ENCODE measurements around the gene BRME1. TPM values are rescaled to one million over a fixed set of nuclear protein-coding genes. Genes with fewer than 3 reads are reported as not detected.

Gene BRME1
- total RNA-seq = 0.43 and 0.44 TPM in 2 replicates

GRCh38 chr19:13905634-13906520 is at the start of gene BRME1, which contains the start of gene CC2D1A:
TSS of gene BRME1 (minus strand) at chr19:13906117. CDS start at chr19:13904892, 1,225 bp downstream.
TSS of gene CC2D1A (plus strand) at chr19:13906201. CDS start at chr19:13906442, 241 bp downstream.

DNA sequence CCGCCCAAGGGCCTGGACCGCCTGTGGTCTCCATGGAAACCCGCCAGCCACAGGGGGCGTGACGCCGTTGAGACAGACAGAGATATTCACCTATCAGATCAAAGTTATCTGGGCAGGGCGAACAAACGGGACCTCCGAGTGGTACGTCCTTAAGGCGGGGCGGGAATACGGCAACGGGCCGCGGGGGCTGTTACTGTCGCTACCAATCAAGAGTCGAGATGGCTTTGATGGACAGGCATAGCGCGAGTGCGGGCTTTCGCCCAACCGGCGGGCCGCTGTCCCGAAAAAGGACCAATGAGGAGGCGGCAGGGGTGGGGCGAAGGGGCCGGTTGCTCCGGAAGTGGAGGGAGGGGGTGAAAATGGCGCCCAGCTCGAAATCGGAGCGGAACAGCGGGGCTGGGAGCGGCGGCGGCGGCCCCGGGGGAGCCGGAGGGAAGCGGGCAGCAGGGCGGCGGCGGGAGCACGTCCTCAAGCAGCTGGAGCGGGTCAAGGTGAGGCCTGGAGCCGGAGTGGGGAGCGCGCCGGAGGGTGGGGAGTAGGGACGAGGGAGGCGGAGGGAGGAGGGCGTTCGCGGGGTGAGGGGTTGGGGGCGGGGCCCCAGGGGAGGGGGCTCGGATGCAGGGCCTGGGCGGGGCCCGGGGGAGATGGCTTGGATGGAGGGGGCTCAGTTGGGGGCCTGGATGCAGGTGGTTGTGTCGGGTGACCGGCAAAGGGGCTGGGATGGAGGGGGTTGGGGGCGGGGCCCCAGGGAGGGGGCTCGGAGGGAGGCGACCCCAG is 46.4 kb upstream of the BRME1 start, which contains the start of gene DCAF15:
Gene DCAF15 (plus strand): TSS at position 356 of the 777 bp plus-strand sequence. CDS start 4 bp downstream, at position 360.

DNA sequence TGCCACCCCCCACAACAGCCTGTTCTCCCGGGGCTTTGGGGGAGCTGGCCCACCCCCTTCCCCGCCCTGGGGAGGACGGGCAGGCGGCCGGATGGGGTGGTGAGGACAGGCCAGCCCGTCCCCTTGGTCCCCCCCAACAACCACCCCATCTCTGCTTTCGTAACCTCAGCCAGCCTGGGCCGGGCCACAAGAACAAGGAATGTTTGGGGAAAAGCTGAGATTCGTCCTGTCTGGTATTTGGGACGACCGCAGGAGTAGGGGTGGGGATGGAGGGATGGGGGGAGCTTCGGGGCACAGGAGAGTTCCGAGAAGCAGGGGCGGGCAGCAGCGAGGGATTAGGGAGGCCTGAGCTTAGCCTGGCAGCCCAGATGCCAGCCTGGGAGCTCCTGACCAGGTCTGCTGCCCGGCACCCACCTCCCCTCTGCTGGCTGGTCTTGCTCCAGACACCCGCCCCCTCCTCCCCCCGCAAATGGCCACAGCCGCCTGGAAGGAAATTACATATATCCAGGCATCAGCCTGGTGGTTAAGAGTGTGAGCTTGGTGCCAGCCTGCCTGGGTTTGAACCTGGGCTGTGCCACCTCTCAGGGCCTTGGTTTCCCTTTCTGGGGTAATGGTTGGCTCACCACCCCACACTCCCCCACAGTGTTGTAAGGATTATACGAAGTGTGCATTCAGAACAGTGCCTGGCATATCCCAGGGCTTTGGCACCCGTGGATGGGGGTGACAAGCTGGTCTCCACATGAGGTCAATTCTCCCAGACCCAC is 32.6 kb upstream of the BRME1 start, which contains the start of gene PODNL1:
Gene PODNL1 (minus strand): TSS at position 117 of the 764 bp plus-strand sequence. CDS start 236 bp downstream, outside the sequence.

DNA sequence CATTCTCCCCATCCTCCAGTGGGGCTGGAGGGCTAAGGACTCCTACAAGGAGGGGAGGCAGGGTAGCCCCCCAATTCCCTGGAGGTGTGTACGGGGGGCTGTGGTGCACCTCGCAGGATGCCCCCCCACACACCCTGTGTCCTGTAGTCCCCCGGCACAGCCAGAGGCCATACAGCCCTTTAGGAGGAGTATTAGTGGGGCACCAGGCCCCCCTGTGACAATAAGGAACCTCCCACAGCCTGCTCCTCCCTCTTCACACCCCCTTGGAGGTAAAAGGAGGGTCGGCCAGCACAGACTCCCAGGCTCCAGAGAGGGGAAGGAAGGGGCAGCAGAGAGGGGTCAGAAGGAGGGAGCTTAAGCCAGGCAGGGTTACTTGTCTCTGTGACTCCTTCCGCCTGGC is 29.1 kb downstream of the BRME1 start, which contains the start of gene NANOS3:
Gene NANOS3 (plus strand): TSS at position 301 of the 400 bp plus-strand sequence. CDS start 115 bp downstream, outside the sequence.

Small RNA genes lying within 50 kb of the gene (small RNA-seq; reads per million reads assigned to genes)
- gene MIR181C (ENCODE audit: low replicate concordance) (9.2 reads per million, percentile 93 among the genes with 10 or more reads in this experiment), gene MIR181D (ENCODE audit: low replicate concordance) (45.7 reads per million, percentile 98 among the genes with 10 or more reads in this experiment)

Other genes starting within 250 kb of the BRME1 start
- 18.4 and 62.7 TPM in 2 replicates for gene MRI1, start 141.6 kb downstream of the BRME1 start, total RNA-seq
- 53.7 and 142 TPM in 2 replicates for gene C19orf53, start 131.7 kb downstream of the BRME1 start, total RNA-seq
- 16.8 and 17.5 TPM in 2 replicates for gene ZSWIM4, start 110.7 kb downstream of the BRME1 start, total RNA-seq
- 0.43 TPM in 1 of 2 replicates, not detected in the other for gene NANOS3, start 29.0 kb downstream of the BRME1 start, total RNA-seq
- gene CC2D1A, start 84 bp upstream of the BRME1 start, total RNA-seq = 18.6 and 21.4 TPM in 2 replicates
- gene PODNL1, start 32.3 kb upstream of the BRME1 start, total RNA-seq = 1.6 and 4.4 TPM in 2 replicates
- gene DCAF15, start 46.4 kb upstream of the BRME1 start, total RNA-seq = 11.2 and 35.1 TPM in 2 replicates
- 5.9 and 6.1 TPM in 2 replicates for gene RFX1, start 100.2 kb upstream of the BRME1 start, total RNA-seq
- not detected in 2 replicates for gene RLN3, start 122.0 kb upstream of the BRME1 start, total RNA-seq
- 0.88 and 2.4 TPM in 2 replicates for gene IL27RA, start 125.6 kb upstream of the BRME1 start, total RNA-seq
- gene PALM3, start 156.0 kb upstream of the BRME1 start, total RNA-seq = 0.22 TPM in 1 of 2 replicates, not detected in the other
- under 0.01 and 0.43 TPM in 2 replicates for gene MISP3, start 166.7 kb upstream of the BRME1 start, total RNA-seq
- not detected in 2 replicates for gene C19orf67, start 179.7 kb upstream of the BRME1 start, total RNA-seq
- 24.1 and 31.6 TPM in 2 replicates for gene SAMD1, start 184.6 kb upstream of the BRME1 start, total RNA-seq
- gene PRKACA, start 211.6 kb upstream of the BRME1 start, total RNA-seq = 47.5 and 73.6 TPM in 2 replicates
- 0.44 and 30.5 TPM in 2 replicates for gene ASF1B, start 230.5 kb upstream of the BRME1 start, total RNA-seq